ENCODE results near the gene KLHDC3. TPM values are rescaled to one million over a fixed set of nuclear protein-coding genes. Genes with fewer than 3 reads are reported as not detected.

Gene KLHDC3
- total and polyA plus RNA-seq, 2 of the 13 experiments (the other 11 are each of a cell fraction or from before 2014, with no cell fraction given): 78.3 to 91.5 TPM

- Histone ChIP-seq H3K27me3 (ENCODE audit: control insufficient read depth in 1 of 2, insufficient read depth in 2 of 2, low read length in 2 of 2) (no peaks in the 10 kb centered on the region; a peak in 1 of 5 replicates), H3K4me2 (ENCODE audit: low read depth, low read length) (peak overlapping the region; percentile 91), H3K79me2 (ENCODE audit: insufficient read depth, low read length) (peaks cover 49% of the 10 kb centered on the region), H3K9me3 (ENCODE audit: low read length) (no peaks in the 10 kb centered on the region), H3K4me3 (replicated peaks in 1 of 3; ENCODE audit: insufficient read depth in 1 of 3, low read depth in 2 of 3, low read length in 3 of 3) (peak overlapping the region; percentile 75 to 96 (median 94); a peak in 5 of 6 replicates), H3K9ac (ENCODE audit: insufficient read depth, low read depth, low read length) (peak overlapping the region; percentile 98), H3K27ac (ENCODE audit: extremely low read length, insufficient read depth, low read length) (peak overlapping the region; percentile 84), H3K36me3 (replicated peaks in 1 of 2; ENCODE audit: control insufficient read depth in 1 of 2, insufficient read depth in 2 of 2, low read length in 2 of 2) (peaks cover 8 to 39% of the 10 kb centered on the region in 2 experiments), H3K4me1 (ENCODE audit: insufficient read depth, low read length) (peaks cover 50% of the 10 kb centered on the region), H2AFZ (ENCODE audit: low read length) (no peak overlapping the region), H4K20me1 (ENCODE audit: insufficient read depth, low read length) (no peaks in the 10 kb centered on the region)
- ChIA-PET CTCF (ENCODE audit: low intra/inter-chr PET ratio, low total read pairs) (interaction anchor here (1.2 kb wide), 1 partner anchor 116 kb away, joined by 3 read pairs; no protein-coding TSS in a partner anchor), POLR2A (interaction anchor here (0.5 to 3.4 kb wide), 44 partner anchors 9 to 521 kb away, joined by 3 to 45 read pairs (median 5); partner anchors contain the start of genes BICRAL, CNPY3, CUL9 and GNMT)
- FAIRE-seq (no peak), ATAC-seq (no peak), DNase-seq (ENCODE audit: low spot score) (no peak)
- 91% methylated on average over 17 of the region's 17 CpGs for WGBS (ENCODE audit: low lambda C conversion rate)
- TSS peak; percentile 90 for BruUV-seq (replicated peaks)
- intact Hi-C loops (cut with micrococcal nuclease; ENCODE audit: unreplicated experiment): loop anchor here (5.0 kb wide), 1 partner anchor 42 kb away; the partner anchor contains the start of genes KLHDC3 and MEA1
- in situ Hi-C loops (cut with HindIII; ENCODE audit: extremely low pct_ligation_motif_present, low pct_unique_long_range_greater_than_20kb): no loop called here
- TF ChIP-seq TFAP4 (IDR thresholded peaks at IDR 0.05; ENCODE audit: borderline replicate concordance, low read depth) (no peak), ARID2 (CRISPR knock-in tag; IDR thresholded peaks at IDR 0.05; ENCODE audit: borderline replicate concordance) (no peak), PAX8 (CRISPR knock-in tag; IDR thresholded peaks at IDR 0.05; ENCODE audit: borderline replicate concordance) (no peak), ZBTB33 (CRISPR knock-in tag; IDR thresholded peaks at IDR 0.05) (peak; percentile 14; the same call in 1 of the 2 replicates), ZNF468 (CRISPR knock-in tag; IDR thresholded peaks at IDR 0.05) (no peak), ZNF710 (CRISPR knock-in tag; IDR thresholded peaks at IDR 0.05; ENCODE audit: borderline replicate concordance) (no peak), NAIF1 (CRISPR knock-in tag; IDR thresholded peaks at IDR 0.05; ENCODE audit: borderline replicate concordance) (no peak), ZBTB8A (CRISPR knock-in tag; IDR thresholded peaks at IDR 0.05; ENCODE audit: borderline replicate concordance, low read depth) (no peak), ZNF740 (CRISPR knock-in tag; IDR thresholded peaks at IDR 0.05) (peak; percentile 36; the same call in 1 of the 2 replicates), NR2F6 (IDR thresholded peaks at IDR 0.05) (no peak), NR2F6 (CRISPR knock-in tag; IDR thresholded peaks at IDR 0.05) (no peak), SAFB2 (CRISPR knock-in tag; IDR thresholded peaks at IDR 0.05; ENCODE audit: borderline replicate concordance, low read depth) (no peak), ZBTB38 (CRISPR knock-in tag; IDR thresholded peaks at IDR 0.05) (peak; percentile 39; the same call in 1 of the 2 replicates), SRSF4 (IDR thresholded peaks at IDR 0.05; ENCODE audit: low read depth, low read length, poor library complexity, severe bottlenecking) (no peak), KLF15 (CRISPR knock-in tag; IDR thresholded peaks at IDR 0.05; ENCODE audit: borderline replicate concordance) (no peak), ZNF761 (CRISPR knock-in tag; conservative IDR thresholded peaks at IDR 0.05) (no peak), ZNF44 (CRISPR knock-in tag; IDR thresholded peaks at IDR 0.05) (no peak)
Measured at GRCh38 chr6:43054206-43054943, 40.3 kb downstream of the KLHDC3 start.
